Measurements from ENCODE around the gene PDE6A. TPM values are rescaled to one million over a fixed set of nuclear protein-coding genes. Genes with fewer than 3 reads are reported as not detected.

Gene PDE6A
- total and polyA plus RNA-seq, 9 of the 15 experiments (the other 6 are each of a cell fraction or from before 2014, with no cell fraction given): 0.01 to 0.04 (median 0.01) TPM; not detected in 6

DNA sequence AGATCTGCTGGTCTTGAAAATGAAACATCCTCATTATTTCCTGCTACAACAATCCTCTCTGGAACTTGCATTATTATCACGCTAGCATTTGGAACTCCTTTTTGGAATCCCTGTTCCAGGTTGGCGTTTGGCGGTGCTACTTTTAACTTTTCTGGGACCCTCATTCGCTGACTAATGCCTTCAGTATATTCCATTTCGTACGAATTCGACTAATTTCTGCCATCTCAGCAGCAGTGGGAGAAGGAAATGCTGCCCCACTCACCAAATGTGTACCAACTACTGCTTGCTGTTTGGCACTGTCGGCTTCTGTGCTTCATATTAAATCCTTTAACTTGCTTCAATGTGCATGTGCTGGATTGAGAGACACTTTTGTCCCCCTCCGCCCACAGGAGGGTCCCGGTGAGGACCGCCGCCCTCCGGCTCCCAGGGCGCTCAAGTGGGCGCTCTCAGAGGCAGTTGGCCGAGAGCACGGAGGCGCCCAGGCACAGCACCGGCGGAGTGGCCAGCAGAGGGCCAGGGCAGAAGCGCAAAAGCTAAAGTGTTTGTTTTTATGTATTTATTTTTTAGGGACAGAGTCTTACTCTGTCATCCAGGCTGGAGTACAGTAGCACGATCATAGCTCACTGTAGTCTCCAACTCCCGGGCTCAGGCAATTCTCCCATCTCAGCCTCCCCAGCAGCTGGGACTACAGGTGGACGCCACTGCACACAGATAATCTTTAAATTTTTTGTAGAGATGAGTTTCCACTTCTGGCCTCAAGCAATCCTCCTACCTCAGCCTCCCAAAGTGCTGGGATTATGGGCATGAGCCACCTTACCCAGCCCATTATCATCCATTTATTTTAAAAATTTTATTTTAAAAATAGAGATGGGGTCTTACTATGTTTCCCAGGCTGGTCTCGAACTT lies 11.9 kb downstream of the PDE6A start:
- WGBS (ENCODE audit: insufficient coverage, low coverage, missing lambda C conversion rate): 81% methylated on average over 19 of the region's 25 CpGs
- BruUV-seq (replicated peaks): no TSS peak
- no peaks in the 10 kb centered on the region for H3K9me3 ChIP-seq (replicated peaks; ENCODE audit: control insufficient read depth, insufficient read depth, low read depth, low read length)
- H2AFZ ChIP-seq (ENCODE audit: low read depth, low read length): peak overlapping the region; percentile 97
- H3K79me2 ChIP-seq (ENCODE audit: control insufficient read depth, insufficient read depth, low read length): no peaks in the 10 kb centered on the region
- ChIA-PET POLR2A (interaction anchor here (0.5 to 1.1 kb wide), 3 partner anchors 27 to 746 kb away, joined by 3 read pairs; no protein-coding TSS in a partner anchor), CTCF (ENCODE audit: low intra/inter-chr PET ratio) (no interaction called here)
- no peak for DNase-seq (ENCODE audit: extremely low read depth in 1 of 4, low spot score in 3 of 4)
- peaks cover 5 to 28% of the 10 kb centered on the region in 2 experiments for H3K4me1 ChIP-seq (replicated peaks in 1 of 2; ENCODE audit: control insufficient read depth in 2 of 2, insufficient read depth in 2 of 2, low read length in 2 of 2)
- H3K27me3 ChIP-seq (ENCODE audit: control insufficient read depth in 2 of 2, insufficient read depth in 2 of 2, low read length in 2 of 2): no peaks in the 10 kb centered on the region
- no peak overlapping the region for H3K27ac ChIP-seq (ENCODE audit: extremely low read depth, low read depth, low read length)
- no peak for FAIRE-seq
- no peaks in the 10 kb centered on the region for H3K9me1 ChIP-seq (ENCODE audit: control insufficient read depth, insufficient read depth, low read length)
- intact Hi-C loops (cut with micrococcal nuclease): no loop called here
- in situ Hi-C loops (cut with MboI): no loop called here
- ATAC-seq: no peak
- no peaks in the 10 kb centered on the region for H3K36me3 ChIP-seq (ENCODE audit: control insufficient read depth, insufficient read depth, low read length)
- H3K4me3 ChIP-seq: no peak overlapping the region
- no peaks in the 10 kb centered on the region for H4K20me1 ChIP-seq (replicated peaks; ENCODE audit: control insufficient read depth, insufficient read depth, low read length)
- H3K9ac ChIP-seq (ENCODE audit: insufficient read depth in 1 of 2, low read depth in 2 of 2, low read length in 2 of 2): peak overlapping the region; percentile 51 to 53; a peak in 3 of 4 replicates
- TF ChIP-seq ZNF717 (CRISPR knock-in tag; IDR thresholded peaks at IDR 0.05): no peak
- TF ChIP-seq, protein P1, sequence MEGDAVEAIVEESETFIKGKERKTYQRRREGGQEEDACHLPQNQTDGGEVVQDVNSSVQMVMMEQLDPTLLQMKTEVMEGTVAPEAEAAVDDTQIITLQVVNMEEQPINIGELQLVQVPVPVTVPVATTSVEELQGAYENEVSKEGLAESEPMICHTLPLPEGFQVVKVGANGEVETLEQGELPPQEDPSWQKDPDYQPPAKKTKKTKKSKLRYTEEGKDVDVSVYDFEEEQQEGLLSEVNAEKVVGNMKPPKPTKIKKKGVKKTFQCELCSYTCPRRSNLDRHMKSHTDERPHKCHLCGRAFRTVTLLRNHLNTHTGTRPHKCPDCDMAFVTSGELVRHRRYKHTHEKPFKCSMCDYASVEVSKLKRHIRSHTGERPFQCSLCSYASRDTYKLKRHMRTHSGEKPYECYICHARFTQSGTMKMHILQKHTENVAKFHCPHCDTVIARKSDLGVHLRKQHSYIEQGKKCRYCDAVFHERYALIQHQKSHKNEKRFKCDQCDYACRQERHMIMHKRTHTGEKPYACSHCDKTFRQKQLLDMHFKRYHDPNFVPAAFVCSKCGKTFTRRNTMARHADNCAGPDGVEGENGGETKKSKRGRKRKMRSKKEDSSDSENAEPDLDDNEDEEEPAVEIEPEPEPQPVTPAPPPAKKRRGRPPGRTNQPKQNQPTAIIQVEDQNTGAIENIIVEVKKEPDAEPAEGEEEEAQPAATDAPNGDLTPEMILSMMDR (IDR thresholded peaks at IDR 0.05 in 2 of 3, conservative IDR thresholded peaks at IDR 0.05 in 1 of 3; ENCODE audit: insufficient read depth in 2 of 3, low read depth in 1 of 3, low read length in 3 of 3): 0 out of 6 replicates have a peak, but pooled peaks of 2 of the 3 experiments have one; percentile 9 to 12
- TF ChIP-seq ZNF316 (IDR thresholded peaks at IDR 0.05): peak; percentile 72
- TF ChIP-seq, protein P2, sequence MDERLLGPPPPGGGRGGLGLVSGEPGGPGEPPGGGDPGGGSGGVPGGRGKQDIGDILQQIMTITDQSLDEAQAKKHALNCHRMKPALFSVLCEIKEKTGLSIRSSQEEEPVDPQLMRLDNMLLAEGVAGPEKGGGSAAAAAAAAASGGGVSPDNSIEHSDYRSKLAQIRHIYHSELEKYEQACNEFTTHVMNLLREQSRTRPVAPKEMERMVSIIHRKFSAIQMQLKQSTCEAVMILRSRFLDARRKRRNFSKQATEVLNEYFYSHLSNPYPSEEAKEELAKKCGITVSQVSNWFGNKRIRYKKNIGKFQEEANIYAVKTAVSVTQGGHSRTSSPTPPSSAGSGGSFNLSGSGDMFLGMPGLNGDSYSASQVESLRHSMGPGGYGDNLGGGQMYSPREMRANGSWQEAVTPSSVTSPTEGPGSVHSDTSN (CRISPR knock-in tag; IDR thresholded peaks at IDR 0.05; ENCODE audit: low read depth): no peak
- TF ChIP-seq, protein P2 (tag; conservative IDR thresholded peaks at IDR 0.05; ENCODE audit: low read depth): no peak
- TF ChIP-seq NFRKB (IDR thresholded peaks at IDR 0.05; ENCODE audit: low read depth): 0 out of 2 replicates have a peak, but pooled peaks have one; percentile 10
- TF ChIP-seq GTF2A2 (tag; IDR thresholded peaks at IDR 0.05): no peak
- TF ChIP-seq ZSCAN29 (IDR thresholded peaks at IDR 0.05): no peak
- peak; percentile 47; the same call in 1 of the 2 replicates for TF ChIP-seq C11orf30 (IDR thresholded peaks at IDR 0.05; ENCODE audit: low read depth)
- TF ChIP-seq, protein P3, sequence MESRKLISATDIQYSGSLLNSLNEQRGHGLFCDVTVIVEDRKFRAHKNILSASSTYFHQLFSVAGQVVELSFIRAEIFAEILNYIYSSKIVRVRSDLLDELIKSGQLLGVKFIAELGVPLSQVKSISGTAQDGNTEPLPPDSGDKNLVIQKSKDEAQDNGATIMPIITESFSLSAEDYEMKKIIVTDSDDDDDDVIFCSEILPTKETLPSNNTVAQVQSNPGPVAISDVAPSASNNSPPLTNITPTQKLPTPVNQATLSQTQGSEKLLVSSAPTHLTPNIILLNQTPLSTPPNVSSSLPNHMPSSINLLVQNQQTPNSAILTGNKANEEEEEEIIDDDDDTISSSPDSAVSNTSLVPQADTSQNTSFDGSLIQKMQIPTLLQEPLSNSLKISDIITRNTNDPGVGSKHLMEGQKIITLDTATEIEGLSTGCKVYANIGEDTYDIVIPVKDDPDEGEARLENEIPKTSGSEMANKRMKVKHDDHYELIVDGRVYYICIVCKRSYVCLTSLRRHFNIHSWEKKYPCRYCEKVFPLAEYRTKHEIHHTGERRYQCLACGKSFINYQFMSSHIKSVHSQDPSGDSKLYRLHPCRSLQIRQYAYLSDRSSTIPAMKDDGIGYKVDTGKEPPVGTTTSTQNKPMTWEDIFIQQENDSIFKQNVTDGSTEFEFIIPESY (CRISPR knock-in tag; IDR thresholded peaks at IDR 0.05): peak; percentile 88
- H3K4me2 ChIP-seq (ENCODE audit: insufficient read depth, low read length): peak overlapping the region; percentile 32
